H9 (cell line): ENCODE results near the gene FIBP. TPM values are rescaled to one million over a fixed set of nuclear protein-coding genes. Genes with fewer than 3 reads are reported as not detected.
A peak's percentile ranks its signal among the peaks of the same experiment; 100 is the strongest.

Source experiments
- DNase-seq: peaks from one replicate; pipeline ENCODE4 v3.0.0-alpha.2; 2017
- H2AFZ ChIP-seq: one replicate; pipeline ENCODE4 v1.6.1; 2013; ENCODE audit warnings: mild to moderate bottlenecking, low read length, control low read depth, moderate library complexity
- H2AK5ac ChIP-seq: 2 replicates; pipeline ENCODE4 v1.6.1; 2013; ENCODE audit warnings: low read length, control low read depth, mixed read lengths; ENCODE audit not compliant: insufficient read length
- H2BK120ac ChIP-seq: one replicate; pipeline ENCODE4 v1.6.1; 2013; ENCODE audit warnings: low read depth, mild to moderate bottlenecking, low read length, control low read depth, inconsistent platforms; ENCODE audit not compliant: poor library complexity, severe bottlenecking
- H2BK12ac ChIP-seq: 2 replicates; pipeline ENCODE4 v1.6.1; 2013; ENCODE audit warnings: low read length, control low read depth, mixed read lengths, low read depth; ENCODE audit not compliant: insufficient read length
- H2BK15ac ChIP-seq: 2 replicates; pipeline ENCODE4 v1.6.1; 2013; ENCODE audit warnings: low read depth, low read length, control low read depth
- H2BK20ac ChIP-seq: one replicate; pipeline ENCODE4 v1.6.1; 2013; ENCODE audit warnings: low read depth, mild to moderate bottlenecking, low read length, control low read depth, inconsistent platforms; ENCODE audit not compliant: poor library complexity, severe bottlenecking
- H2BK5ac ChIP-seq: 2 replicates; pipeline ENCODE4 v1.6.1; 2013; ENCODE audit warnings: low read length, control low read depth, mixed read lengths; ENCODE audit not compliant: insufficient read length
- H3K14ac ChIP-seq: 2 replicates; pipeline ENCODE4 v1.6.1; 2013; ENCODE audit warnings: low read length, control low read depth; ENCODE audit not compliant: insufficient read depth
- H3K18ac ChIP-seq: 2 replicates; pipeline ENCODE4 v1.6.1; 2013; ENCODE audit warnings: low read depth, mild to moderate bottlenecking, mixed read lengths, low read length, control low read depth; ENCODE audit not compliant: insufficient read length
- H3K23ac ChIP-seq: 2 replicates; pipeline ENCODE4 v1.6.1; 2013; ENCODE audit warnings: low read length, control low read depth, mixed read lengths, low read depth; ENCODE audit not compliant: insufficient read length
- H3K23me2 ChIP-seq: 2 replicates; pipeline ENCODE4 v1.6.1; 2013; ENCODE audit warnings: low read depth, mild to moderate bottlenecking, mixed read lengths, low read length, control low read depth; ENCODE audit not compliant: insufficient read length, poor library complexity, severe bottlenecking
- H3K27ac ChIP-seq: 2 replicates; pipeline ENCODE4 v1.5.1; 2013; ENCODE audit warnings: low read length, control low read depth, mixed read lengths, low read depth; ENCODE audit not compliant: insufficient read length
- H3K27me3 ChIP-seq: 2 replicates; pipeline ENCODE4 v1.6.1; 2013; ENCODE audit warnings: low read length, control low read depth, inconsistent platforms; ENCODE audit not compliant: insufficient read depth
- H3K4ac ChIP-seq: 2 replicates; pipeline ENCODE4 v1.6.1; 2013; ENCODE audit warnings: low read depth, mild to moderate bottlenecking, control low read depth, inconsistent platforms, low read length, moderate library complexity
- H3K4me1 ChIP-seq: 2 replicates; pipeline ENCODE4 v1.6.1; 2013; ENCODE audit warnings: low read length, control low read depth, inconsistent platforms; ENCODE audit not compliant: insufficient read depth
- H3K4me2 ChIP-seq: 2 replicates; pipeline ENCODE4 v1.6.1; 2013; ENCODE audit warnings: low read length, control low read depth, mixed read lengths; ENCODE audit not compliant: insufficient read length, insufficient read depth
- H3K56ac ChIP-seq: 2 replicates; pipeline ENCODE4 v1.6.1; 2013; ENCODE audit warnings: low read depth, mild to moderate bottlenecking, mixed read lengths, low read length, control low read depth; ENCODE audit not compliant: insufficient read length
- H3K79me1 ChIP-seq: 2 replicates; pipeline ENCODE4 v1.6.1; 2013; ENCODE audit warnings: low read depth, mild to moderate bottlenecking, moderate library complexity, low read length, control low read depth, inconsistent platforms; ENCODE audit not compliant: insufficient read depth, poor library complexity, severe bottlenecking
- H3K79me2 ChIP-seq: 2 replicates; pipeline ENCODE4 v1.6.1; 2013; ENCODE audit warnings: low read length, control low read depth, inconsistent platforms; ENCODE audit not compliant: insufficient read depth
- H3K9ac ChIP-seq: 2 replicates; pipeline ENCODE4 v1.6.1; 2013; ENCODE audit warnings: low read length, control low read depth, mixed read lengths; ENCODE audit not compliant: insufficient read length; ENCODE audit errors: extremely low read depth
- H3K9me3 ChIP-seq: one replicate; pipeline ENCODE4 v1.6.1; 2013; ENCODE audit warnings: low read depth, low read length, inconsistent platforms; ENCODE audit not compliant: control insufficient read depth
- H3T11ph ChIP-seq: one replicate; pipeline ENCODE4 v1.6.1; 2013; ENCODE audit warnings: mild to moderate bottlenecking, low read length, control low read depth, inconsistent platforms
- H4K20me1 ChIP-seq: one replicate; pipeline ENCODE4 v1.6.1; 2013; ENCODE audit not compliant: control insufficient read depth, insufficient read length, insufficient read depth
- H4K5ac ChIP-seq: 2 replicates; pipeline ENCODE4 v1.6.1; 2013; ENCODE audit warnings: low read depth, mild to moderate bottlenecking, mixed read lengths, low read length, control low read depth; ENCODE audit not compliant: insufficient read length
- H4K8ac ChIP-seq: replicated peaks from 2 replicates; pipeline ENCODE4 v1.6.1; 2013; ENCODE audit warnings: low read length, control low read depth, mixed read lengths, low read depth; ENCODE audit not compliant: insufficient read length
- H4K91ac ChIP-seq: 2 replicates; pipeline ENCODE4 v1.6.1; 2013; ENCODE audit warnings: low read depth, mild to moderate bottlenecking, moderate library complexity, mixed read lengths, low read length, control low read depth; ENCODE audit not compliant: insufficient read length
- H3K27ac Mint-ChIP-seq, 3 experiments: 2 replicates in 2 of 3; 3 replicates in 1 of 3; pipeline ENCODE4 v1.8.0; 2020 to 2021; ENCODE audit warnings: mixed read lengths in 3 of 3, mild to moderate bottlenecking in 1 of 3, moderate library complexity in 1 of 3
- H3K27me3 Mint-ChIP-seq: 2 replicates; pipeline ENCODE4 v1.8.0; 2021; ENCODE audit warnings: low read depth, mild to moderate bottlenecking, moderate library complexity, mixed read lengths
- H3K36me3 Mint-ChIP-seq, 3 experiments: 2 replicates in 2 of 3; 3 replicates in 1 of 3; pipeline ENCODE4 v1.8.0; 2020 to 2021; ENCODE audit warnings: low read depth in 3 of 3, mixed read lengths in 3 of 3; ENCODE audit not compliant: insufficient read depth in 1 of 3
- H3K4me1 Mint-ChIP-seq, 2 experiments: 2 replicates each; pipeline ENCODE4 v1.8.0; 2020; ENCODE audit warnings: mixed read lengths in 2 of 2
- H3K4me3 Mint-ChIP-seq, 2 experiments: 2 replicates in 1 of 2; 3 replicates in 1 of 2; pipeline ENCODE4 v1.8.0; 2020 to 2021; ENCODE audit warnings: mild to moderate bottlenecking in 2 of 2, mixed read lengths in 2 of 2, moderate library complexity in 1 of 2
- H3K9me3 Mint-ChIP-seq, 2 experiments: 2 replicates in 1 of 2; 3 replicates in 1 of 2; pipeline ENCODE4 v1.8.0; 2020; ENCODE audit warnings: mild to moderate bottlenecking in 2 of 2, mixed read lengths in 2 of 2, moderate library complexity in 1 of 2
- WGBS: extraction: QIAGEN DNeasy Blood & Tissue Kit; methylation state at CpG from one replicate; pipeline ENCODE4 v1.1.7; 2013; ENCODE audit warnings: missing lambda C conversion rate, low lambda C conversion rate, mixed read lengths; ENCODE audit not compliant: insufficient read length; ENCODE audit errors: extremely low coverage; 5-methylcytosine and 5-hydroxymethylcytosine counted together
- total RNA-seq: library from RNA; stranded (reverse); gene quantifications from 2 replicates; pipeline ENCODE4 v1.2.1, GENCODE V29; 2021
- TF ChIP-seq, protein P1 (sequence below): fragments of 200-600 bp; sonication (generic); conservative IDR thresholded peaks from 3 replicates; pipeline ENCODE4 v1.8.0; 2021; ENCODE audit warnings: antibody characterized with exemption, mild to moderate bottlenecking

FIBP gene
- total RNA-seq, 1 experiment from 2014 or later, result 87.0 TPM

DNA sequence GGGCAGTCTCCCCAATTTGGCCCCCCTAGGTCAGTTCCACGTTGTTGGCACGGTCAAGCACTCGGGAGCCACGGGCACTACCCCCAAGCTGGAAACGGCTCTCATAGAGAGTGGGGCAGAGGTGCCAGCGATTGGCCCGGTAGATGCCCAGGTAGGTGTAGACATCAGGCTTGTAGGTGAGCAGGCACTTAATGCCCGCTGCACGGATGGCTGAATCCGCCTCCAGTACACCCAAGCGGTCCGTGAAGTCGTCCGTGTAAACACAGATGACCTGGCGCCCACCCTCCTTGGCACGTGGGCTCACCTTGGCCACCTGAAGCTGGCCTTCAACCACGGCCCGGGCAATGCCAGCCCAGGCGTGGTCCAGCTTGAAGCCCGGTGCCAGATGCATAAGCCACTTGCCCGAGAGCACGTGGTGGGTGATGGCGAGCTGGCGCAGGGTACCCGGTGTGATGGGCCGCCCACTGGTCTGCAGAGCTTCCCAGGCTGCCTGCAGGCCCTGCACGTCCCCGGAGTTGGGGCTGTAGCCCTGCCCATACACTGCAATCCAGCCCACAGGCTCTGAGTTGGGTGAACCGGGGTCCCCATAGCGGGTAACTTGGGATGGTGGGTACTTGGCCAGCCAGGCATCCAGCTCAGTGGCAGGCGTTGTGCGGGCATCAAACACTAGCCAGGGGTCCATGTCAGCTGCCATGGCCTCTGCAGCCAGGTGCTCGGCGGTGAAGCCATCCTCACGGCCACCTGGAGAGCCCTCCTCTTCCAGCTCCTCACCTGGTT, 29.4 kb upstream of the FIBP start:
- Histone ChIP-seq H2BK120ac (no peak overlapping the region), H2BK12ac (no peak overlapping the region), H3K23ac (no peak overlapping the region), H3K14ac (no peak overlapping the region), H2BK15ac (no peak overlapping the region), H2AK5ac (no peak overlapping the region), H3K4ac (no peak overlapping the region), H4K5ac (no peak overlapping the region), H3K18ac (no peak overlapping the region), H3K23me2 (peaks cover 11% of the 10 kb centered on the region), H3K56ac (no peak overlapping the region), H2AFZ (no peak overlapping the region), H3K4me1 (no peaks in the 10 kb centered on the region; the same call in 1 of the 2 replicates), H3K79me2 (no peaks in the 10 kb centered on the region), H3K79me1 (no peaks in the 10 kb centered on the region), H3K4me2 (peak overlapping the region; percentile 60), H3K27ac (no peak overlapping the region), H3K9me3 (no peaks in the 10 kb centered on the region), H4K91ac (no peak overlapping the region), H4K20me1 (no peaks in the 10 kb centered on the region), H2BK5ac (no peak overlapping the region), H3K27me3 (no peaks in the 10 kb centered on the region), H3T11ph (no peak overlapping the region), H3K9ac (peak overlapping the region; percentile 81), H2BK20ac (no peak overlapping the region), H4K8ac (no peak overlapping the region)
- H3K4me1 Mint-ChIP-seq, result peaks cover 21 to 28% of the 10 kb centered on the region in 2 experiments
- WGBS, result no CpG with 5 or more reads among the region's 35 CpGs
- H3K4me3 Mint-ChIP-seq, result peak overlapping the region; percentile 83 to 89
- H3K27me3 Mint-ChIP-seq, result peaks cover 4% of the 10 kb centered on the region
- peaks cover 1 to 17% (median 14%) of the 10 kb centered on the region in 3 experiments; a peak in 6 of 7 replicates for H3K36me3 Mint-ChIP-seq
- TF ChIP-seq, protein P1, sequence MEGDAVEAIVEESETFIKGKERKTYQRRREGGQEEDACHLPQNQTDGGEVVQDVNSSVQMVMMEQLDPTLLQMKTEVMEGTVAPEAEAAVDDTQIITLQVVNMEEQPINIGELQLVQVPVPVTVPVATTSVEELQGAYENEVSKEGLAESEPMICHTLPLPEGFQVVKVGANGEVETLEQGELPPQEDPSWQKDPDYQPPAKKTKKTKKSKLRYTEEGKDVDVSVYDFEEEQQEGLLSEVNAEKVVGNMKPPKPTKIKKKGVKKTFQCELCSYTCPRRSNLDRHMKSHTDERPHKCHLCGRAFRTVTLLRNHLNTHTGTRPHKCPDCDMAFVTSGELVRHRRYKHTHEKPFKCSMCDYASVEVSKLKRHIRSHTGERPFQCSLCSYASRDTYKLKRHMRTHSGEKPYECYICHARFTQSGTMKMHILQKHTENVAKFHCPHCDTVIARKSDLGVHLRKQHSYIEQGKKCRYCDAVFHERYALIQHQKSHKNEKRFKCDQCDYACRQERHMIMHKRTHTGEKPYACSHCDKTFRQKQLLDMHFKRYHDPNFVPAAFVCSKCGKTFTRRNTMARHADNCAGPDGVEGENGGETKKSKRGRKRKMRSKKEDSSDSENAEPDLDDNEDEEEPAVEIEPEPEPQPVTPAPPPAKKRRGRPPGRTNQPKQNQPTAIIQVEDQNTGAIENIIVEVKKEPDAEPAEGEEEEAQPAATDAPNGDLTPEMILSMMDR, result no peak
- H3K9me3 Mint-ChIP-seq, result no peaks in the 10 kb centered on the region; a peak in 1 of 5 replicates
- no peak overlapping the region for H3K27ac Mint-ChIP-seq
- DNase-seq, result no peak
